CD4-positive, alpha-beta T cell treated with Interleukin-6 at 100 ng/mL for 8 hours (primary cell): Measurements from ENCODE around the gene CNTN1.

Experiments
- DNase-seq: peaks from one replicate; pipeline ENCODE4 v3.0.0-alpha.2; 2020; ENCODE audit warnings: mixed read lengths, low spot score

CNTN1 gene

GRCh38 chr12:40970320-40970907 lies 278.2 kb downstream of the CNTN1 start:
- no peak for DNase-seq

GRCh38 chr12:40971911-40972310 lies 279.7 kb downstream of the CNTN1 start:
- no peak for DNase-seq

GRCh38 chr12:40976546-40976945 lies 284.3 kb downstream of the CNTN1 start:
- no peak for DNase-seq

GRCh38 chr12:40980427-40980961 lies 288.3 kb downstream of the CNTN1 start:
- no peak for DNase-seq

- DNase-seq: no peak
Measured at GRCh38 chr12:40986001-40986400, 293.8 kb downstream of the CNTN1 start.

- DNase-seq: no peak
Measured at GRCh38 chr12:40988355-40988754, 296.1 kb downstream of the CNTN1 start.

- DNase-seq: no peak
Measured at GRCh38 chr12:40988824-40989223, 296.6 kb downstream of the CNTN1 start.

- DNase-seq: no peak
Measured at GRCh38 chr12:40989785-40990184, 297.5 kb downstream of the CNTN1 start.

DNA sequence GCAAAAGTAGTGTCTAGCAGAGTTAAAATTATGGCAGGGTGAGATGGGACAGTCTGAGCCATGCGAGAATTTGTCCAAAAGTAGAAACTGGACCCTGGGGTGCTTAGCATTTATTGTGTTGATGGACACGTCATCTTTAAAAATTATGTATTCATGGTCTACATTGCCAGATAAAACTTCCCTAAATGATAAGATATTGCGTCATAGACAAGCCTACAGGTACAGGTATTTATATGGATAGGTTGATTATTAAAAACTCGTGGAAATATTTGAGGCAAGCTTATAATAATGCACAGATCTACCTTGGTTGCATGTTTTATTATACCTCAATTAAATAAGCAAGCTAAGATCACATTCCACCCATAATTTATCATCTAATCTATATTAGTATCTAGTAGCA lies 299.9 kb downstream of the CNTN1 start:
- no peak for DNase-seq

- DNase-seq: no peak
Measured at GRCh38 chr12:40992674-40993073, 300.4 kb downstream of the CNTN1 start.

- DNase-seq: no peak
Measured at GRCh38 chr12:40993158-40993557, 300.9 kb downstream of the CNTN1 start.

- DNase-seq: no peak
Measured at GRCh38 chr12:40996091-40996490, 303.9 kb downstream of the CNTN1 start.

- DNase-seq: no peak
Measured at GRCh38 chr12:40999210-40999609, 307.0 kb downstream of the CNTN1 start.

DNA sequence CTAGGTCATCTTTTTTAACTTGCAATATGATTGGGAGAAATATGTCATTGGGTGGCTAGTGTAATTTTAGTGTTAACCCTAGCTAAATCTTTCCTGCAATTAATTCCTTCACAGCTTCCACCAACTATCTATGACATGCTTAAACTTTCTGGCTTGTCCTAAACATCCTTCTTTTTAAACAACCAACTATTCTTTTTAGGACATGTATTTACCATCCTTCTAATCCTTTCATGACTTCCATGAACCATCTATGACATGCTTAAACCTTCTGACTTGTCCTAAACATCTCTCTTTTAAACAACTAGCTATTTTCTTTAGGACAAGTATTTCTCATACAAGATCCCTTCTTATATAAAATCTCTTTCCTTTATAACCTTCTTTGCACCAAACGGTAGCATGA lies 316.2 kb downstream of the CNTN1 start:
- DNase-seq: no peak

DNA sequence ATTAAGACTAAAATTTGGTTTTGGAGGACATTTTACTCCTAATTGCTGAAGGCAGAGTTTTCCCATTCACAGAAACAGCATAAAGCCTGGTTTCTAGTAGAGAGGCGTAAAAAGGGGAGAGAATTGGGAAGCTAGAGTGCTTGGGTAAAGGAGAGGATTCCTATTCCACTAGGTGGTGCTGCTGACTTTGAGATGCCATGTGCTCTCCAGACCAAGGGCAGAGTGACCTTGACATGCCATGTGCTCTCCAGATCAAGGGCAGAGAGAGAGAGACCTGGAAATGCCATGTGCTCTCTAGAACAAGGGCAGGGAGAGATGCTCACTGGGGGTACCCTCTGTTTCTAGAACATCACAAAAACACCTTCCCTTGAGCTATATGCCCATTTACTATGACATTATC lies 319.7 kb downstream of the CNTN1 start:
- no peak for DNase-seq

- DNase-seq: no peak
Measured at GRCh38 chr12:41013881-41014642, 321.8 kb downstream of the CNTN1 start.

GRCh38 chr12:41014643-41015020 lies 322.4 kb downstream of the CNTN1 start:
- DNase-seq: no peak

DNA sequence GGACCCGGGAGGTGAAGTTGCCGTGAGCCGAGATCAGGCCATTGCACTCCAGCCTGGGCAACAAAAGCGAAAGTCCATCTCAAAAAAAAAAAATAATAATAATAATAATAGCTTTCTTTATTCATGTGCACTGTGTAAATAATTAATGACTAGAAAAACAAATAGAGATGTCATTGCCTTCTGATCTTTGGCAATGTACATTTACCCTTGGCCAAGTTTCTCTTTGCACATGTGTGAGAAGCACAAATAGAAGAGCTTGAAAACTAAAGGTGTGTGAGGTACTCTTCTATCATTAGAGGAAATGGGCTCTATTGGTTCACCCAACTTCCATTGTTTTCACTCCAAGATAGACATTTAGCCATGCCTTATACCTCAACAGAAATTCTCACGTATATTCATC lies 325.8 kb downstream of the CNTN1 start:
- DNase-seq: no peak

DNA sequence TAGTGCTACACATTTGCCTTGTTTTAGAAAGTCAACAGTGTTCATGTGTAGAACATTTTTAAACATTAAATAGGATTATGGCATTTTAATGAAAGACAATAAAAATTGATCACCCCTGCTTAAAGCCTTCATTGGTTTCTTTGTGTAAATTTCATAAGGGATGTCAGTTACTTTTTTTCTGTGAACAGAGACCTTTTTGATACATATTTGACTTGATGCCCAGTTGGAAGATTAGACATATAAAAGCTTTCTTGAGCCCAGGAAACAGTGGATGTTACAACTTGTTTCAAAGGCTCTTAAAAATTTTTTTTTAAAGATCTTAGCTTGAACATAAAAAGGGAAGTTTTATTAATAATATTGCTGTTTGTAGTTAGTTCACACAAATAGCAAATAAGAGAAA lies 327.2 kb downstream of the CNTN1 start:
- DNase-seq: no peak

GRCh38 chr12:41023836-41024235 lies 331.6 kb downstream of the CNTN1 start:
- no peak for DNase-seq

DNA sequence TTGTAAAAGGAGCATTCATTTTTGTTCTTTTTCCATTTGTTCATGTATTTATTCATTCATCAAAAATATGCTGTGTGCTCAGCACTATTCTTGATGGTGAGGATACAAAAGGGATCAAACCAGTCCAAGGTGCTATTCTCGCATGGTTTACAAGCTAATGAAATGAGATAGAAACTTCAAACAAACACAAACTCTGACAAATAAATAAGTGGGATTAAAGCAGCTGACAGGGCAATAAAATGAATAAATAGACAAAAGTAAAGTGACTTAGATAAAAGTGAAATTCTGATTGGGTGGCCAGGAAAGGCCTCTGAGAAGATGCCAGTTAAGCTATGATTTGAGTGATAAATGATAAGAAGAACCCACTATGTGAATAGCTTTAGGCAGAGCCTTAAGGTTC lies 333.9 kb downstream of the CNTN1 start:
- no peak for DNase-seq

- no peak for DNase-seq
Measured at GRCh38 chr12:41032386-41032785, 340.1 kb downstream of the CNTN1 start.

DNA sequence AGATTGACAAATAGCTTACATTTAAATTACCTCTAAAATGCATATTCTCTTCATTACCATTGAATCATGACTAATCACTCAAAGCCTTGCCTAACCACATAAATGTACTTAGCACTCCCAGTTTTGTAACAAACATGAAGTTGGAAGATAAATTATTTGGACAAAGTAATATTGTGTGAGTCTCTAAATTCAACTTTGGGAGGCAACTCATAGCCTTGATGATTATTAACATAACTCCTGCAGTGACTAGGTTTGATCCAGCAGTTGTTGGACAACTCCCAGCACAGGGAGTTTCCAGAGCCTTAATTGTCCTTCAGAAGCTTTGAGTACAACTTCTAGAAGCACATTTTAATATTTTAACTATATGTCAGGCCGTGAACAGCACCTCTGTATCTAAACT lies 342.4 kb downstream of the CNTN1 start:
- DNase-seq: no peak

DNA sequence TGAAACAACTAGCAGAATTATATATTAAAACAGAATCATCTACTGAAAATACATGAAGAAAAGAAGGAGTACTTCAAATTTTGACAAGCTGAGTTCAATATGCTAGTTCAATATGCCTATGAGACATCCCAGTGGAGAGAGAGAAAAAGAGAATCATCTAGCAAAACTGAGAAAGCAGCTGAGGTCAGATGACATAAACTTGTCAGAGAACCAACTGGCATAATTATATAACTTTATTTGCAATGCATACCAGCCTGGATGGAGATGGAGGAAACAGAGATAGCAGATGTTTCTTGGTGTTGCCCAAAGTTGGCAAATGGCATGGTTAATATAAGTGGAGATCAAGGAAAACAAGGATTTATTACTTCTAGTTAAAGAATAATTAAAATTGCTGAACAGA lies 347.2 kb downstream of the CNTN1 start:
- DNase-seq: no peak
